ENCODE results near the gene KIF13A. TPM values are rescaled to one million over a fixed set of nuclear protein-coding genes. Genes with fewer than 3 reads are reported as not detected.
A peak's percentile ranks its signal among the peaks of the same experiment; 100 is the strongest.
"Not testable (repeated sequence)": the region's sequence is repeated elsewhere in the genome, so short reads cannot be mapped to it uniquely, and the experiment has no call there.

KIF13A gene
- total and polyA plus RNA-seq, 4 donors, result 14.2 to 97.4 (median 31.7) TPM

GRCh38 chr6:17957086-17957485 lies 30.3 kb downstream of the KIF13A start:
- peak overlapping the region; percentile 52 to 72 for H3K27ac ChIP-seq (ENCODE audit: low read depth in 1 of 2, low read length in 1 of 2)
- no peak for ATAC-seq (ENCODE audit: insufficient read depth, low FRiP score)
- no peaks in the 10 kb centered on the region for H3K9me3 ChIP-seq (ENCODE audit: control insufficient read depth in 4 of 4, insufficient read depth in 3 of 4, low read length in 3 of 4)
- H3K4me1 ChIP-seq (ENCODE audit: control insufficient read depth in 5 of 5, insufficient read depth in 5 of 5, low read length in 5 of 5), result peaks cover 7 to 38% (median 20%) of the 10 kb centered on the region in 5 donors
- TF ChIP-seq, protein P1, sequence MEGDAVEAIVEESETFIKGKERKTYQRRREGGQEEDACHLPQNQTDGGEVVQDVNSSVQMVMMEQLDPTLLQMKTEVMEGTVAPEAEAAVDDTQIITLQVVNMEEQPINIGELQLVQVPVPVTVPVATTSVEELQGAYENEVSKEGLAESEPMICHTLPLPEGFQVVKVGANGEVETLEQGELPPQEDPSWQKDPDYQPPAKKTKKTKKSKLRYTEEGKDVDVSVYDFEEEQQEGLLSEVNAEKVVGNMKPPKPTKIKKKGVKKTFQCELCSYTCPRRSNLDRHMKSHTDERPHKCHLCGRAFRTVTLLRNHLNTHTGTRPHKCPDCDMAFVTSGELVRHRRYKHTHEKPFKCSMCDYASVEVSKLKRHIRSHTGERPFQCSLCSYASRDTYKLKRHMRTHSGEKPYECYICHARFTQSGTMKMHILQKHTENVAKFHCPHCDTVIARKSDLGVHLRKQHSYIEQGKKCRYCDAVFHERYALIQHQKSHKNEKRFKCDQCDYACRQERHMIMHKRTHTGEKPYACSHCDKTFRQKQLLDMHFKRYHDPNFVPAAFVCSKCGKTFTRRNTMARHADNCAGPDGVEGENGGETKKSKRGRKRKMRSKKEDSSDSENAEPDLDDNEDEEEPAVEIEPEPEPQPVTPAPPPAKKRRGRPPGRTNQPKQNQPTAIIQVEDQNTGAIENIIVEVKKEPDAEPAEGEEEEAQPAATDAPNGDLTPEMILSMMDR (IDR thresholded peaks at IDR 0.05; ENCODE audit: control extremely low read depth, extremely low read depth), result no peak
- WGBS, 2 donors, result 85 to 92% methylated on average over 5 of the region's 5 CpGs
- peaks cover 0 to 5% (median 0%) of the 10 kb centered on the region in 4 donors for H3K36me3 ChIP-seq (ENCODE audit: control insufficient read depth in 4 of 4, insufficient read depth in 4 of 4, low read length in 4 of 4)
- no peak overlapping the region for H3K9ac ChIP-seq (ENCODE audit: insufficient read depth in 1 of 2, low read length in 2 of 2)
- no peaks in the 10 kb centered on the region for H3K27me3 ChIP-seq (ENCODE audit: control insufficient read depth in 3 of 3, insufficient read depth in 3 of 3, low read length in 2 of 3)
- no peak overlapping the region for H3K4me3 ChIP-seq
- DNase-seq, result peak; percentile 27 to 82 (median 79)

DNA sequence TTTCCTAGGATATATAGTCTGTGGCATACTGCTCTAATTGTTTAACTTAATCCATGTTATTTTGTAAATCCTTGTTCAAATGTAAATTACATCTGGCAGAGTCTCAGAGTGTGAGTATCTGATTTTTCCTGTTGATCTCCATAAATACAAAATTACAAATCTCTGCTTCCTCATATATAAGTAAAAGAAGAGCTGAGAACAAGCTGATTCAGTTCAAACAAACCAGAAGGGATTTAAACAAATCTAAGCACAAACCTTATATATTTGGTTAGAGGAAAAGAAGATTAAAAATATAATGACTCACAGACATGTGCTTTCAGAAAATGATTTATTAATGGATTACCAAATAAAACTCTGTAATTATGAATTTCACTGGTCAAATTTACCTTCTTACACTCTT lies 37.3 kb downstream of the KIF13A start:
- no peak overlapping the region for H3K9ac ChIP-seq (ENCODE audit: insufficient read depth in 1 of 2, low read length in 2 of 2)
- H3K27ac ChIP-seq (ENCODE audit: low read depth in 1 of 2, low read length in 1 of 2), result no peak overlapping the region
- TF ChIP-seq, protein P1 (IDR thresholded peaks at IDR 0.05; ENCODE audit: control extremely low read depth, extremely low read depth), result no peak
- DNase-seq (peak in 2 of 3 donors; percentile 22 to 45), ATAC-seq (ENCODE audit: insufficient read depth, low FRiP score) (no peak)
- no peaks in the 10 kb centered on the region for H3K27me3 ChIP-seq (ENCODE audit: control insufficient read depth in 3 of 3, insufficient read depth in 3 of 3, low read length in 2 of 3)
- no peaks in the 10 kb centered on the region for H3K9me3 ChIP-seq (ENCODE audit: control insufficient read depth in 4 of 4, insufficient read depth in 3 of 4, low read length in 3 of 4)
- no peak overlapping the region for H3K4me3 ChIP-seq
- H3K36me3 ChIP-seq (ENCODE audit: control insufficient read depth in 4 of 4, insufficient read depth in 4 of 4, low read length in 4 of 4), result peaks cover 0 to 5% (median 0%) of the 10 kb centered on the region in 4 donors
- peaks cover 3 to 21% (median 5%) of the 10 kb centered on the region in 5 donors for H3K4me1 ChIP-seq (ENCODE audit: control insufficient read depth in 5 of 5, insufficient read depth in 5 of 5, low read length in 5 of 5)

GRCh38 chr6:17949168-17949567 lies 38.3 kb downstream of the KIF13A start:
- WGBS, 2 donors, result 91 to 92% methylated on average over 2 of the region's 2 CpGs
- Histone ChIP-seq H3K4me3 (no peak overlapping the region), H3K27ac (ENCODE audit: low read depth in 1 of 2, low read length in 1 of 2) (no peak overlapping the region), H3K9me3 (ENCODE audit: control insufficient read depth in 4 of 4, insufficient read depth in 3 of 4, low read length in 3 of 4) (no peaks in the 10 kb centered on the region), H3K4me1 (ENCODE audit: control insufficient read depth in 5 of 5, insufficient read depth in 5 of 5, low read length in 5 of 5) (peaks cover 3 to 23% (median 7%) of the 10 kb centered on the region in 5 donors), H3K9ac (ENCODE audit: insufficient read depth in 1 of 2, low read length in 2 of 2) (no peak overlapping the region), H3K27me3 (ENCODE audit: control insufficient read depth in 3 of 3, insufficient read depth in 3 of 3, low read length in 2 of 3) (no peaks in the 10 kb centered on the region), H3K36me3 (ENCODE audit: control insufficient read depth in 4 of 4, insufficient read depth in 4 of 4, low read length in 4 of 4) (peaks cover 0 to 5% (median 0%) of the 10 kb centered on the region in 4 donors)
- ATAC-seq (ENCODE audit: insufficient read depth, low FRiP score), result no peak
- TF ChIP-seq, protein P1 (IDR thresholded peaks at IDR 0.05; ENCODE audit: control extremely low read depth, extremely low read depth), result no peak
- DNase-seq, result no peak

DNA sequence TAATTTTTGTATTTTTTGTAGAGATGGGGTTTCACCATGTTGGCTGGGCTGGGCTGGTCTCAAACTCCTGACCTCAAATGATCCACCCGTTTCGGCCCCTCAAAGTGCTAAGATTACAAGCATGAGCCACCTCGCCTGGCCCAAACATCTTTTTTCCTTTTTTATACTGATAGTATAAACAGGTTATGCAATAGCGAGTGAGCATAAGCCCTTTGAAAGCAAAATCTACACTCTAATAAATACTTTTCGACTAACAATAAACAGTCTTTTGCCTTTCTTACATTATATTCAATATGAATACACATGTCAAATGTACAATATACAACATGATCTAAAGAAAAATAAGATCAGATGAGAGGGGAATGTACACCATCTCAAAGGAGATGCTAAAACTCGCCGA lies 38.7 kb downstream of the KIF13A start:
- 65 to 67% methylated on average over 7 of the region's 7 CpGs for WGBS, 2 donors
- Histone ChIP-seq H3K4me3 (no peak overlapping the region), H3K9me3 (ENCODE audit: control insufficient read depth in 4 of 4, insufficient read depth in 3 of 4, low read length in 3 of 4) (no peaks in the 10 kb centered on the region), H3K36me3 (ENCODE audit: control insufficient read depth in 4 of 4, insufficient read depth in 4 of 4, low read length in 4 of 4) (peaks cover 0 to 5% (median 0%) of the 10 kb centered on the region in 4 donors), H3K9ac (ENCODE audit: insufficient read depth in 1 of 2, low read length in 2 of 2) (no peak overlapping the region), H3K27me3 (ENCODE audit: control insufficient read depth in 3 of 3, insufficient read depth in 3 of 3, low read length in 2 of 3) (no peaks in the 10 kb centered on the region), H3K4me1 (ENCODE audit: control insufficient read depth in 5 of 5, insufficient read depth in 5 of 5, low read length in 5 of 5) (peaks cover 3 to 23% (median 8%) of the 10 kb centered on the region in 5 donors), H3K27ac (ENCODE audit: low read depth in 1 of 2, low read length in 1 of 2) (no peak overlapping the region)
- no peak for DNase-seq
- TF ChIP-seq, protein P1 (IDR thresholded peaks at IDR 0.05; ENCODE audit: control extremely low read depth, extremely low read depth), result no peak
- ATAC-seq (ENCODE audit: insufficient read depth, low FRiP score), result no peak

DNA sequence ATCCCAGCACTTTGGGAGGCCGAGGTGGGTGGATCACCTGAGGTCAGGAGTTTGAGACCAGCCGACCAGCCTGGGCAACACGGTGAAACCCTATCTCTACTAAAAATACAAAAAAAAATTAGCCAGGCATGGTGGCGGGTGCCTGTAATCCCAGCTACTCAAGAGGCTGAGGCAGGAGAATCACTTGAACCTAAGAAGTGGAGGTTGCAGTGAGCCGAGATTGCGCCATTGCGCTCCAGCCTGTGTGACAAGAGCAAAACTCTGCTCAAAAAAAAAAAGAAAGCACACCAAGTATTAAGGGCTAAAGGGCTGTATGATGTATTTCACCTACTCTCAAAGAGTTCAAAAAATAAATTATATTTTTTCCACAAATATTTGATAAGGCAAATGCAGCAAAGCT lies 39.9 kb downstream of the KIF13A start:
- WGBS, 2 donors, result 81 to 93% methylated on average over 7 of the region's 7 CpGs
- H3K27ac ChIP-seq (ENCODE audit: low read depth in 1 of 2, low read length in 1 of 2); H3K4me3 ChIP-seq; H3K9ac ChIP-seq (ENCODE audit: insufficient read depth in 1 of 2, low read length in 2 of 2); ATAC-seq (ENCODE audit: insufficient read depth, low FRiP score); H3K9me3 ChIP-seq (ENCODE audit: control insufficient read depth in 4 of 4, insufficient read depth in 3 of 4, low read length in 3 of 4); H3K36me3 ChIP-seq (ENCODE audit: control insufficient read depth in 4 of 4, insufficient read depth in 4 of 4, low read length in 4 of 4); DNase-seq; H3K27me3 ChIP-seq (ENCODE audit: control insufficient read depth in 3 of 3, insufficient read depth in 3 of 3, low read length in 2 of 3): not testable (repeated sequence)
- peaks cover 3 to 23% (median 8%) of the 10 kb centered on the region in 5 donors for H3K4me1 ChIP-seq (ENCODE audit: control insufficient read depth in 5 of 5, insufficient read depth in 5 of 5, low read length in 5 of 5)
